GM21447 (cell line): ENCODE data around the gene AAMP.

Experiments used
- ATAC-seq: cut with Tn5 transposase; IDR thresholded peaks from one replicate; pipeline ENCODE4 v1.9.1; 2021; ENCODE audit not compliant: unreplicated experiment

Gene AAMP

GRCh38 chr2:218224186-218224585 lies 45.8 kb downstream of the AAMP start:
- ATAC-seq: no peak

- ATAC-seq: no peak
Observed at GRCh38 chr2:218223046-218223445, 46.9 kb downstream of the AAMP start.

GRCh38 chr2:218221000-218221399 lies 48.9 kb downstream of the AAMP start:
- ATAC-seq: no peak

- no peak for ATAC-seq
Observed at GRCh38 chr2:218219934-218220333, 50.0 kb downstream of the AAMP start.

- ATAC-seq: peak; percentile 52
Observed at GRCh38 chr2:218218268-218219185, 51.4 kb downstream of the AAMP start.

- ATAC-seq: peak; percentile 37
Observed at GRCh38 chr2:218217360-218218267, 52.3 kb downstream of the AAMP start.

- peak; percentile 59 for ATAC-seq
Observed at GRCh38 chr2:218216674-218217359, 53.1 kb downstream of the AAMP start, which contains the start of gene ARPC2. Gene ARPC2 (plus strand): TSS chr2:218217189. CDS start chr2:218217471, 282 bp downstream.

- ATAC-seq: no peak
Observed at GRCh38 chr2:218216336-218216673, 53.6 kb downstream of the AAMP start.
